Liver (tissue), 9 donors: ENCODE results near the gene IFNA10. TPM values are rescaled to one million over a fixed set of nuclear protein-coding genes. Genes with fewer than 3 reads are reported as not detected.
"Not testable (repeated sequence)": the region's sequence is repeated elsewhere in the genome, so short reads cannot be mapped to it uniquely, and the experiment has no call there.

Source experiments
- DNase-seq: peaks from one replicate; pipeline ENCODE4 v3.0.0-alpha.2; 2017; ENCODE audit warnings: low spot score
- H3K27ac ChIP-seq, 2 donors: one replicate each; pipeline ENCODE4 v1.7.0; 2013; ENCODE audit warnings: inconsistent platforms in 2 of 2, low read length in 2 of 2, control low read depth in 1 of 2, low read depth in 1 of 2, mild to moderate bottlenecking in 1 of 2
- H3K27me3 ChIP-seq, 4 donors: one replicate each; pipeline versions ENCODE4 v1.6.1 to v1.7.0; 2013; ENCODE audit warnings: low read length in 3 of 4, inconsistent platforms in 1 of 4, mild to moderate bottlenecking in 1 of 4, moderate library complexity in 1 of 4; ENCODE audit not compliant: control insufficient read depth in 4 of 4, insufficient read depth in 4 of 4
- H3K36me3 ChIP-seq, 4 donors: one replicate each; pipeline versions ENCODE4 v1.6.1 to v1.7.0; 2013; ENCODE audit warnings: low read length in 3 of 4, mild to moderate bottlenecking in 3 of 4, low read depth in 1 of 4, moderate library complexity in 1 of 4; ENCODE audit not compliant: control insufficient read depth in 4 of 4, insufficient read depth in 3 of 4
- H3K4me1 ChIP-seq, 4 donors: one replicate each; pipeline versions ENCODE4 v1.6.1 to v1.7.0; 2013; ENCODE audit warnings: low read length in 3 of 4, mild to moderate bottlenecking in 3 of 4, moderate library complexity in 1 of 4; ENCODE audit not compliant: control insufficient read depth in 4 of 4, insufficient read depth in 4 of 4
- H3K4me3 ChIP-seq, 3 donors: one replicate each; pipeline versions ENCODE4 v1.6.1 to v1.7.0; 2013; ENCODE audit warnings: low read length in 3 of 3, control low read depth in 1 of 3, low read depth in 1 of 3, mild to moderate bottlenecking in 1 of 3
- H3K9ac ChIP-seq, 2 donors: one replicate each; pipeline ENCODE4 v1.7.0; 2013; ENCODE audit warnings: low read length in 2 of 2, mild to moderate bottlenecking in 2 of 2, moderate library complexity in 2 of 2, control low read depth in 1 of 2, low read depth in 1 of 2
- H3K9me3 ChIP-seq, 4 donors: one replicate each; pipeline versions ENCODE4 v1.6.1 to v1.7.0; 2013; ENCODE audit warnings: low read length in 3 of 4; ENCODE audit not compliant: control insufficient read depth in 4 of 4
- CTCF ChIP-seq: fragments of 150-350 bp; IDR thresholded peaks from 2 replicates; pipeline ENCODE4 v1.5.1; 2017; ENCODE audit warnings: improper control_type of control experiment, low read depth, low read length; ENCODE audit not compliant: missing input control
- EGR1 ChIP-seq, 2 donors: IDR thresholded peaks; 2 replicates each; pipeline ENCODE4 v1.6.1; 2016 to 2018; ENCODE audit warnings: antibody characterized with exemption in 2 of 2, low read depth in 2 of 2
- HNF4G ChIP-seq: IDR thresholded peaks from 2 replicates; pipeline ENCODE4 v1.6.1; 2016; ENCODE audit warnings: antibody characterized with exemption
- JUND ChIP-seq, 2 donors: IDR thresholded peaks; 2 replicates each; pipeline ENCODE4 v1.6.1; 2016; ENCODE audit warnings: antibody characterized with exemption in 2 of 2
- MAX ChIP-seq: IDR thresholded peaks from 2 replicates; pipeline ENCODE4 v1.6.1; 2016; ENCODE audit warnings: antibody characterized with exemption
- NR2F2 ChIP-seq: IDR thresholded peaks from 2 replicates; pipeline ENCODE4 v1.6.1; 2016; ENCODE audit warnings: antibody characterized with exemption
- RAD21 ChIP-seq, 2 donors: IDR thresholded peaks; 2 replicates each; pipeline ENCODE4 v1.6.1; 2016; ENCODE audit warnings: antibody characterized with exemption in 2 of 2, mild to moderate bottlenecking in 2 of 2
- SP1 ChIP-seq: IDR thresholded peaks from 2 replicates; pipeline ENCODE4 v1.6.1; 2018; ENCODE audit warnings: antibody characterized with exemption, mild to moderate bottlenecking
- YY1 ChIP-seq: IDR thresholded peaks from 2 replicates; pipeline ENCODE4 v1.6.1; 2016; ENCODE audit warnings: antibody characterized with exemption, mild to moderate bottlenecking
- ZBTB33 ChIP-seq: IDR thresholded peaks from 2 replicates; pipeline ENCODE4 v1.6.1; 2016; ENCODE audit warnings: antibody characterized with exemption
- WGBS: extraction: QIAGEN DNeasy Blood & Tissue Kit; methylation state at CpG from one replicate; pipeline ENCODE4 v1.1.7; 2013; 5-methylcytosine and 5-hydroxymethylcytosine counted together
- polyA plus RNA-seq, 2 donors: library from polyadenylated mRNA; stranded (reverse) in 1 of 2; unstranded in 1 of 2; fragments of 200-250 nt in 1 of 2; fragments of >200 nt in 1 of 2; fragmentation: Nextera tagmentation in 1 of 2; extraction: Ambion mirVana in 1 of 2; gene quantifications; one replicate each; pipeline versions ENCODE4 v1.2.1 to v1.2.3, GENCODE V29; 2013 to 2015
- total RNA-seq, 2 donors: library from RNA; depleted of rRNA; stranded (reverse); fragments of >200 nt; gene quantifications; one replicate each; pipeline ENCODE4 v1.2.3, GENCODE V29; 2014
- donor health status: healthy.
- donor health status: healthy.
- donor health status: healthy.
- donor health status: healthy.
- donor health status: healthy.

The IFNA10 gene
- total RNA-seq (not detected), polyA plus RNA-seq (not detected)

- WGBS = 68% methylated on average over 3 of the region's 3 CpGs
- not testable (repeated sequence) for H3K36me3 ChIP-seq, H3K27me3 ChIP-seq, DNase-seq, H3K9me3 ChIP-seq, H3K4me3 ChIP-seq, H3K4me1 ChIP-seq, H3K9ac ChIP-seq, H3K27ac ChIP-seq
These were observed at the start of gene IFNA10 for GRCh38 chr9:21207043-21207442. IFNA10 (minus strand) TSS chr9:21207143; CDS start chr9:21207097, 46 bp downstream.

GRCh38 chr9:21255538-21256212, 48.7 kb upstream of the IFNA10 start:
- no peaks in the 10 kb centered on the region for H3K4me1 ChIP-seq
- TF ChIP-seq ZBTB33 (no peak), HNF4G (no peak)
- no peak for DNase-seq

GRCh38 chr9:21252721-21253547, 46.0 kb upstream of the IFNA10 start:
- Histone ChIP-seq H3K27ac (no peak overlapping the region), H3K9me3 (no peaks in the 10 kb centered on the region), H3K9ac (no peak overlapping the region), H3K4me1 (no peaks in the 10 kb centered on the region), H3K27me3 (peaks cover 0 to 24% (median 0%) of the 10 kb centered on the region in 4 donors), H3K4me3 (no peak overlapping the region), H3K36me3 (no peaks in the 10 kb centered on the region)
- under 1% methylated on average over 3 of the region's 3 CpGs for WGBS
- TF ChIP-seq MAX = no peak
- no peak for TF ChIP-seq EGR1 (IDR thresholded peaks at IDR 0.05; ENCODE audit: low read depth in 2 of 2)
- no peak for TF ChIP-seq NR2F2
- no peak for TF ChIP-seq JUND (IDR thresholded peaks at IDR 0.05)
- no peak for TF ChIP-seq SP1
- TF ChIP-seq CTCF = peak; percentile 57
- TF ChIP-seq RAD21 (IDR thresholded peaks at IDR 0.05) = peak; percentile 65 to 68
- no peak for TF ChIP-seq YY1
- no peak for DNase-seq

More at GRCh38 chr9:21255538-21256212, 48.7 kb upstream of the IFNA10 start:
- no peaks in the 10 kb centered on the region for H3K9me3 ChIP-seq
- H3K9ac ChIP-seq = no peak overlapping the region
- H3K27me3 ChIP-seq = peaks cover 0 to 22% (median 0%) of the 10 kb centered on the region in 4 donors
- H3K27ac ChIP-seq = no peak overlapping the region
- no peaks in the 10 kb centered on the region for H3K36me3 ChIP-seq
- 74% methylated on average over 5 of the region's 5 CpGs for WGBS
- no peak overlapping the region for H3K4me3 ChIP-seq
